Transverse colon (tissue), 4 donors: ENCODE measurements around the gene ZBTB20. TPM values are rescaled to one million over a fixed set of nuclear protein-coding genes. Genes with fewer than 3 reads are reported as not detected.

Source experiments
- DNase-seq: peaks from one replicate; pipeline ENCODE4 v3.0.0-alpha.2; 2019
- H3K27ac ChIP-seq, 4 donors: fragments of 200-600 bp; sonication (generic); 2 replicates each; pipeline ENCODE4 v1.5.1; 2016 to 2018; ENCODE audit warnings: inconsistent platforms in 4 of 4
- H3K27me3 ChIP-seq: fragments of 200-600 bp; sonication (generic); 2 replicates; pipeline ENCODE4 v1.5.1; 2017; ENCODE audit warnings: inconsistent platforms
- H3K36me3 ChIP-seq, 4 donors: fragments of 200-600 bp; sonication (generic); 2 replicates each; pipeline ENCODE4 v1.5.1; 2017 to 2019; ENCODE audit warnings: inconsistent platforms in 4 of 4
- H3K4me1 ChIP-seq, 4 donors: fragments of 200-600 bp; sonication (generic); 2 replicates each; pipeline ENCODE4 v1.5.1; 2017 to 2020; ENCODE audit warnings: inconsistent platforms in 4 of 4
- H3K4me3 ChIP-seq, 4 donors: fragments of 200-600 bp; sonication (generic); 1 replicate in 1 of 4; 2 replicates in 3 of 4; pipeline versions ENCODE4 v1.5.1 to v1.6.1; 2017 to 2019; ENCODE audit warnings: inconsistent platforms in 4 of 4
- H3K9me3 ChIP-seq, 2 donors: fragments of 200-600 bp; sonication (generic); 2 replicates each; pipeline ENCODE4 v1.5.1; 2017 to 2019; ENCODE audit warnings: inconsistent platforms in 2 of 2
- EP300 ChIP-seq: sonication (generic); formaldehyde crosslinking; IDR thresholded peaks from one replicate; pipeline ENCODE4 v1.6.1; 2017; ENCODE audit warnings: antibody characterized with exemption, low read depth
- POLR2A ChIP-seq: fragments of 450-650 bp; IDR thresholded peaks from one replicate; pipeline ENCODE4 v1.6.1; 2016; ENCODE audit warnings: antibody characterized with exemption, mild to moderate bottlenecking, moderate library complexity
- POLR2AphosphoS5 ChIP-seq, 3 donors: sonication (generic); formaldehyde crosslinking; IDR thresholded peaks; one replicate each; pipeline ENCODE4 v1.6.1; 2016; ENCODE audit warnings: antibody characterized with exemption in 3 of 3
- WGBS, 2 donors: methylation state at CpG; one replicate each; pipeline ENCODE4 v1.1.5; 2018; ENCODE audit warnings: low coverage in 1 of 2; 5-methylcytosine and 5-hydroxymethylcytosine counted together
- in situ Hi-C, 4 donors: fragments of 200-750 bp; cut with MboI; loops; one replicate each; pipeline versions ENCODE4 v1.15.0 to v1.15.1; 2017; ENCODE audit warnings: low sequenced_read_pairs in 3 of 4, low pct_ligation_motif_present in 1 of 4, low pct_unique_long_range_greater_than_20kb in 1 of 4
- intact Hi-C: fragments of 100-400 bp; cut with DNase I; formaldehyde crosslinking; loops from one replicate; pipeline ENCODE4 v1.15.1; 2023; ENCODE audit warnings: low total_unique reads
- total RNA-seq, 4 donors: library from RNA; depleted of rRNA; stranded (reverse); fragments of >200 nt; gene quantifications; one replicate each; pipeline ENCODE4 v1.1.0, GENCODE V29; 2016
- TF ChIP-seq, protein P1 (sequence below), 5 experiments: fragments of 200-600 bp in 3 of 5; fragments of 450-650 bp in 2 of 5; sonication (generic) in 3 of 5; IDR thresholded peaks; 1 replicate in 2 of 5; 2 replicates in 3 of 5; pipeline ENCODE4 v1.5.1; 2016 to 2017; ENCODE audit warnings: antibody characterized with exemption in 5 of 5, inconsistent platforms in 3 of 5, mild to moderate bottlenecking in 2 of 5, moderate library complexity in 1 of 5

The ZBTB20 gene
- total RNA-seq, 4 donors from 2014 or later, result 44.6 to 50.5 (median 46.4) TPM

- intact Hi-C loops, result no loop called here
- H3K27ac ChIP-seq, result no peak overlapping the region
- in situ Hi-C loops, result no loop called here
- TF ChIP-seq POLR2AphosphoS5 (IDR thresholded peaks at IDR 0.05), result no peak
- TF ChIP-seq POLR2A, result no peak
- no peak for TF ChIP-seq EP300
- TF ChIP-seq, protein P1, sequence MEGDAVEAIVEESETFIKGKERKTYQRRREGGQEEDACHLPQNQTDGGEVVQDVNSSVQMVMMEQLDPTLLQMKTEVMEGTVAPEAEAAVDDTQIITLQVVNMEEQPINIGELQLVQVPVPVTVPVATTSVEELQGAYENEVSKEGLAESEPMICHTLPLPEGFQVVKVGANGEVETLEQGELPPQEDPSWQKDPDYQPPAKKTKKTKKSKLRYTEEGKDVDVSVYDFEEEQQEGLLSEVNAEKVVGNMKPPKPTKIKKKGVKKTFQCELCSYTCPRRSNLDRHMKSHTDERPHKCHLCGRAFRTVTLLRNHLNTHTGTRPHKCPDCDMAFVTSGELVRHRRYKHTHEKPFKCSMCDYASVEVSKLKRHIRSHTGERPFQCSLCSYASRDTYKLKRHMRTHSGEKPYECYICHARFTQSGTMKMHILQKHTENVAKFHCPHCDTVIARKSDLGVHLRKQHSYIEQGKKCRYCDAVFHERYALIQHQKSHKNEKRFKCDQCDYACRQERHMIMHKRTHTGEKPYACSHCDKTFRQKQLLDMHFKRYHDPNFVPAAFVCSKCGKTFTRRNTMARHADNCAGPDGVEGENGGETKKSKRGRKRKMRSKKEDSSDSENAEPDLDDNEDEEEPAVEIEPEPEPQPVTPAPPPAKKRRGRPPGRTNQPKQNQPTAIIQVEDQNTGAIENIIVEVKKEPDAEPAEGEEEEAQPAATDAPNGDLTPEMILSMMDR (IDR thresholded peaks at IDR 0.05), result no peak
- H3K4me3 ChIP-seq, result no peak overlapping the region
- peaks cover 0 to 7% (median 0%) of the 10 kb centered on the region in 4 donors for H3K4me1 ChIP-seq
- no peaks in the 10 kb centered on the region for H3K36me3 ChIP-seq
- H3K27me3 ChIP-seq, result no peaks in the 10 kb centered on the region
- DNase-seq, result no peak
- WGBS, 2 donors, result 78 to 89% methylated on average over 3 of the region's 3 CpGs
- no peaks in the 10 kb centered on the region for H3K9me3 ChIP-seq
These were observed 575.7 kb downstream of the ZBTB20 start for GRCh38 chr3:114571363-114571762.

DNA sequence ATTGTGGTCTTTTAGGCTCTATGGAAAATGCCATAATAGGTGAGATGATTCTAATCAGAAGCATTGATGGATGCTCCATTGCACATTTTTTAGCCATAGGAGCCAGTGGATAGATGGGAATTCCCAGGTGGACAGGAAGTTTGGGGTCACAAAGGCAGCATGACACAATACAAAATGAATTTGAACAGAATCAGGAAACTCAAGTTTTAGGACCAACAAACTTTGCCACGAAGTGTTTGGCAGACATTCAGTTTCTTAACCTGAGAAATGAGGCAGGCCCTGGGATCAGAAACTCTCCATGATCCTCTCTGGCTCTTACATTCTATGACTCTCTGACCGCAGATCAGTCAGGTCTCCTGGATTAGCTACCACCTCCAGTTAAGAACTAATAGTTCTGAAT, 577.9 kb downstream of the ZBTB20 start:
- H3K36me3 ChIP-seq, result no peaks in the 10 kb centered on the region
- intact Hi-C loops, result no loop called here
- no peak for DNase-seq
- WGBS, 2 donors, result 71 to 80% methylated on average over 2 of the region's 2 CpGs
- no peaks in the 10 kb centered on the region for H3K27me3 ChIP-seq
- in situ Hi-C loops, result no loop called here
- TF ChIP-seq POLR2A, result no peak
- TF ChIP-seq, protein P1 (IDR thresholded peaks at IDR 0.05), result no peak
- TF ChIP-seq POLR2AphosphoS5 (IDR thresholded peaks at IDR 0.05), result no peak
- no peak for TF ChIP-seq EP300
- no peak overlapping the region for H3K27ac ChIP-seq
- H3K4me1 ChIP-seq, result peaks cover 0 to 7% (median 0%) of the 10 kb centered on the region in 4 donors
- H3K9me3 ChIP-seq, result no peaks in the 10 kb centered on the region
- H3K4me3 ChIP-seq, result no peak overlapping the region

DNA sequence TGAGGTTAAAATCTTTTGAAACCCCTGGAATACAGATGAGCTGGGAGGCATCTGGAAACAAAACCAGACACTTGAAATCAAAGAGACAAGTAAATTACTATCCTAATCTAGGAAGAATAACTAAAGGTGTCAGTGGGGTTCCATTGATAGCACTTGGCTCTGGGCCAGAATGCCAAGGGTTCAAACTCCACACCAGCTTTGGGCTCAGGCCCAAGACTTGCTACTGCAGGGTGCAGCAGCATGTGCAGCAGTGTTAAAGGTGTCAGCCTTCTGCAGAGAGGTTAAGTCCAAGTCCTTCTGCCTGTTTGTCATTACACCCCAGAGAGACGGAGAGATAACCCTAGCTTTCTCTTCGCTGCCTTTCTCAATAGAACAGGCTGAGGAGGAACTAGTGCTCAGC, 579.3 kb downstream of the ZBTB20 start:
- DNase-seq, result no peak
- intact Hi-C loops, result no loop called here

GRCh38 chr3:114566767-114567166, 580.3 kb downstream of the ZBTB20 start:
- Histone ChIP-seq H3K27ac (no peak overlapping the region), H3K27me3 (no peaks in the 10 kb centered on the region), H3K4me3 (no peak overlapping the region), H3K4me1 (peaks cover 0 to 7% (median 0%) of the 10 kb centered on the region in 4 donors), H3K36me3 (no peaks in the 10 kb centered on the region), H3K9me3 (no peaks in the 10 kb centered on the region)
- TF ChIP-seq, protein P1 (IDR thresholded peaks at IDR 0.05), result no peak
- TF ChIP-seq POLR2AphosphoS5 (IDR thresholded peaks at IDR 0.05), result no peak
- no peak for DNase-seq
- in situ Hi-C loops (no loop called here), intact Hi-C loops (no loop called here)

More for the DNA sequence above, 579.3 kb downstream of the ZBTB20 start:
- Histone ChIP-seq H3K36me3 (no peaks in the 10 kb centered on the region), H3K4me1 (peaks cover 0 to 7% (median 0%) of the 10 kb centered on the region in 4 donors), H3K27ac (no peak overlapping the region), H3K9me3 (no peaks in the 10 kb centered on the region), H3K4me3 (no peak overlapping the region), H3K27me3 (no peaks in the 10 kb centered on the region)
- in situ Hi-C loops, result no loop called here
- 40 to 77% methylated on average over 1 to 2 of the region's 2 CpGs for WGBS, 2 donors
- TF ChIP-seq EP300, result no peak
- no peak for TF ChIP-seq POLR2A
- TF ChIP-seq POLR2AphosphoS5 (IDR thresholded peaks at IDR 0.05), result no peak
- TF ChIP-seq, protein P1 (IDR thresholded peaks at IDR 0.05), result no peak
